Fibroblast of lung (primary cell): ENCODE measurements around the gene WWC1. TPM values are rescaled to one million over a fixed set of nuclear protein-coding genes. Genes with fewer than 3 reads are reported as not detected.

Experiments used
- DNase-seq, 2 donors: peaks; one replicate each; pipeline versions ENCODE4 v3.0.0 to v3.0.0-alpha.2; 2010; ENCODE audit warnings: low read depth in 2 of 2
- H2AFZ ChIP-seq: 2 replicates; pipeline ENCODE4 v1.5.1; 2012; ENCODE audit warnings: low read length, control low read depth, inconsistent platforms
- H3K27ac ChIP-seq: 2 replicates; pipeline ENCODE4 v1.5.1; 2011; ENCODE audit warnings: low read length, control low read depth; ENCODE audit not compliant: insufficient read depth
- H3K27me3 ChIP-seq: 2 replicates; pipeline ENCODE4 v1.5.1; 2011; ENCODE audit warnings: mild to moderate bottlenecking, low read length; ENCODE audit not compliant: control insufficient read depth, insufficient read depth
- H3K36me3 ChIP-seq: 2 replicates; pipeline ENCODE4 v1.5.1; 2011; ENCODE audit warnings: low read length; ENCODE audit not compliant: control insufficient read depth, insufficient read depth
- H3K4me1 ChIP-seq: 2 replicates; pipeline ENCODE4 v1.5.1; 2011; ENCODE audit warnings: low read length; ENCODE audit not compliant: control insufficient read depth, insufficient read depth; ENCODE audit errors: extremely low read depth
- H3K4me2 ChIP-seq: 2 replicates; pipeline ENCODE4 v1.5.1; 2011; ENCODE audit warnings: low read length, control low read depth; ENCODE audit not compliant: insufficient read depth; ENCODE audit errors: extremely low read depth
- H3K4me3 ChIP-seq, 4 experiments: fragments of 200-600 bp in 1 of 4; sonication (generic) in 1 of 4; replicated peaks in 1 of 4; 2 replicates each; pipeline ENCODE4 v1.5.1; 2011 to 2016; ENCODE audit warnings: low read length in 4 of 4, low read depth in 3 of 4, mild to moderate bottlenecking in 3 of 4, control low read depth in 2 of 4, inconsistent platforms in 1 of 4, mixed read lengths in 1 of 4; ENCODE audit not compliant: insufficient read depth in 1 of 4; ENCODE audit errors: control extremely low read depth in 1 of 4
- H3K79me2 ChIP-seq: 2 replicates; pipeline ENCODE4 v1.5.1; 2012; ENCODE audit warnings: mild to moderate bottlenecking, low read length, inconsistent platforms; ENCODE audit not compliant: control insufficient read depth, insufficient read depth
- H3K9ac ChIP-seq: 2 replicates; pipeline ENCODE4 v1.5.1; 2011; ENCODE audit warnings: mild to moderate bottlenecking, low read length, control low read depth; ENCODE audit not compliant: insufficient read depth
- H3K9me3 ChIP-seq: 2 replicates; pipeline ENCODE4 v1.5.1; 2012; ENCODE audit warnings: low read depth, low read length; ENCODE audit not compliant: control insufficient read depth, insufficient read depth
- H4K20me1 ChIP-seq: 2 replicates; pipeline ENCODE4 v1.5.1; 2011; ENCODE audit warnings: low read length; ENCODE audit not compliant: control insufficient read depth, insufficient read depth; ENCODE audit errors: extremely low read depth
- EZH2 ChIP-seq: IDR thresholded peaks from 2 replicates; pipeline ENCODE4 v1.5.1; 2012; ENCODE audit warnings: low read length, control low read depth, mild to moderate bottlenecking; ENCODE audit errors: missing control alignments
- polyA plus RNA-seq, 2 donors: library from polyadenylated mRNA; depleted of rRNA in 1 of 2; stranded (reverse) in 1 of 2; unstranded in 1 of 2; fragments of >200 nt; gene quantifications; 2 replicates each; pipeline ENCODE4 v1.2.1, GENCODE V29; 2011 to 2012; ENCODE audit warnings: missing spikeins in 1 of 2
- total RNA-seq: library from RNA; depleted of rRNA; stranded (reverse); fragments of >200 nt; gene quantifications from 2 replicates; pipeline ENCODE4 v1.2.1, GENCODE V29; 2014
- TF ChIP-seq, protein P1 (sequence below), 2 donors: IDR thresholded peaks in 1 of 2; conservative IDR thresholded peaks in 1 of 2; 1 replicate in 1 of 2; 2 replicates in 1 of 2; pipeline ENCODE4 v1.5.1; 2011 to 2012; ENCODE audit warnings: low read length in 2 of 2, control low read depth in 1 of 2, inconsistent platforms in 1 of 2, low read depth in 1 of 2, mild to moderate bottlenecking in 1 of 2

WWC1 gene
- total and polyA plus RNA-seq, 2 donors (not counting 1 experiment from before 2014, with no cell fraction given): 2.5 to 3.2 TPM

DNA sequence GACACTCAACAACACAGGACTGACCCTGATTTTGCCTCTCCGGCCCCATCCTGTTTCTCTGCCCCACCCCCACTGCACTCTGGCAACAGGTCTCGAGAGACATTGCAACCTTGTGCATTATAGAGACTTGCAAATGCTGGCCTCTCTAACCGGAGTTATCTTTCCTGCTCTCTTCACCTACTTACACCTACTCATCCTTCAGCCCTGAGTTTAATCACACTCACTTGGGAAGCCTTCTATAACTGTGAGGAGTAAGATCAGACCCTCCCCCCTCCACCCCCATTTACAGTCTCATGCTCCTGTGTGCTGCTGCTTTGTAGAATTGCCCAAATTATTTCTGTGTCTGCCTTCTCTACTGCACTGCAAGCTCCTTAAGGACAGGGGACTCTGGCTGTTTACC lies 42.8 kb downstream of the WWC1 start:
- no peaks in the 10 kb centered on the region for H3K27me3 ChIP-seq
- no peaks in the 10 kb centered on the region for H3K36me3 ChIP-seq
- no peaks in the 10 kb centered on the region for H3K9me3 ChIP-seq
- H3K4me1 ChIP-seq: no peaks in the 10 kb centered on the region
- H3K4me2 ChIP-seq: no peak overlapping the region
- no peaks in the 10 kb centered on the region for H4K20me1 ChIP-seq
- H2AFZ ChIP-seq: no peak overlapping the region
- no peak overlapping the region for H3K27ac ChIP-seq
- H3K4me3 ChIP-seq: no peak overlapping the region
- DNase-seq: no peak
- H3K9ac ChIP-seq: no peak overlapping the region
- no peaks in the 10 kb centered on the region for H3K79me2 ChIP-seq
- TF ChIP-seq, protein P1, sequence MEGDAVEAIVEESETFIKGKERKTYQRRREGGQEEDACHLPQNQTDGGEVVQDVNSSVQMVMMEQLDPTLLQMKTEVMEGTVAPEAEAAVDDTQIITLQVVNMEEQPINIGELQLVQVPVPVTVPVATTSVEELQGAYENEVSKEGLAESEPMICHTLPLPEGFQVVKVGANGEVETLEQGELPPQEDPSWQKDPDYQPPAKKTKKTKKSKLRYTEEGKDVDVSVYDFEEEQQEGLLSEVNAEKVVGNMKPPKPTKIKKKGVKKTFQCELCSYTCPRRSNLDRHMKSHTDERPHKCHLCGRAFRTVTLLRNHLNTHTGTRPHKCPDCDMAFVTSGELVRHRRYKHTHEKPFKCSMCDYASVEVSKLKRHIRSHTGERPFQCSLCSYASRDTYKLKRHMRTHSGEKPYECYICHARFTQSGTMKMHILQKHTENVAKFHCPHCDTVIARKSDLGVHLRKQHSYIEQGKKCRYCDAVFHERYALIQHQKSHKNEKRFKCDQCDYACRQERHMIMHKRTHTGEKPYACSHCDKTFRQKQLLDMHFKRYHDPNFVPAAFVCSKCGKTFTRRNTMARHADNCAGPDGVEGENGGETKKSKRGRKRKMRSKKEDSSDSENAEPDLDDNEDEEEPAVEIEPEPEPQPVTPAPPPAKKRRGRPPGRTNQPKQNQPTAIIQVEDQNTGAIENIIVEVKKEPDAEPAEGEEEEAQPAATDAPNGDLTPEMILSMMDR (conservative IDR thresholded peaks at IDR 0.05 in 1 of 2, IDR thresholded peaks at IDR 0.05 in 1 of 2; ENCODE audit: low read depth in 1 of 2, low read length in 2 of 2): no peak
- no peak for TF ChIP-seq EZH2

DNA sequence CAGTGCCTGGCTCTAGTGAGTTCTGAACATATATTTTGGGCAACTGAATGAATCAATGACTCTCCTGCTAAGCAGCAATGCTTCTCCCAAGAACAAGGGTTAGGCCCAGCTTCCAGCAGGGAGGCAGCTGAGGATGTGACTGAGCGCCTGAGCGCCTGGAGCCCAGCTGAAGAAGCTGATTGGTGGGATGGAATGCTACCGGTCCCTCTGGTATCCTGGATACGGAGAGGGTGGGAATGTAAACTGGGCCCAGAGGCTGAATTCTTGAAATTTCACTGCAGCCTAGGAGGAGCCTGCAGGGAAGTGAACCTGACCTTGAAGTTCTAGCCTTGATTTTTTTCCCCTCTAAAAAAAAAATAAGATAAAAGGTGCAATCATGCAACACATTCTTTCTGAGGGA lies 43.2 kb downstream of the WWC1 start:
- Histone ChIP-seq H2AFZ (no peak overlapping the region), H3K27ac (no peak overlapping the region), H3K9ac (no peak overlapping the region), H4K20me1 (no peaks in the 10 kb centered on the region), H3K4me2 (no peak overlapping the region), H3K4me1 (no peaks in the 10 kb centered on the region), H3K9me3 (no peaks in the 10 kb centered on the region), H3K4me3 (no peak overlapping the region), H3K27me3 (no peaks in the 10 kb centered on the region), H3K79me2 (no peaks in the 10 kb centered on the region), H3K36me3 (no peaks in the 10 kb centered on the region)
- TF ChIP-seq EZH2: no peak
- TF ChIP-seq, protein P1 (conservative IDR thresholded peaks at IDR 0.05 in 1 of 2, IDR thresholded peaks at IDR 0.05 in 1 of 2; ENCODE audit: low read depth in 1 of 2, low read length in 2 of 2): no peak
- DNase-seq: peak; percentile 27 to 84

DNA sequence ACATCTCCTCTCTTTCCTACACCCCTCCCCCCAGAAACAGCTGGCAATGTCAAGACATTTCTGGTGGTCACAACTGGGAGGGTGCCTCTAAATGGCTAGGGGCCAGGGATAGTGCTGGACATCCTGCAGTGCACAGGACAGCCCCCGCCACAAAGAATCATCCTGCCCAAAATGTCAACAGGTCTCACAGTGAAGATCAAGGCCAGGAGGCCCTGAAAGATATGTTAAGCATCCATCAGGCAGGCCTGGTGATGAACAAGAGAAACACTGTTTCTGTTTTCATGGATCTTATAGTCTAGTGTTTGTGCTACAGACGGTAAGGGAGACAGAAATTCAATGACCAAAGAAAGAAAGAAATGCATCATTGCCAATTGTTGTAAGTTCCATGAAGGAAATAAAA lies 45.9 kb downstream of the WWC1 start:
- DNase-seq: no peak

More for the DNA sequence above, 45.9 kb downstream of the WWC1 start:
- Histone ChIP-seq H3K27ac (no peak overlapping the region), H3K9ac (no peak overlapping the region), H3K4me2 (no peak overlapping the region), H2AFZ (no peak overlapping the region), H3K36me3 (no peaks in the 10 kb centered on the region), H3K79me2 (no peaks in the 10 kb centered on the region), H3K27me3 (no peaks in the 10 kb centered on the region), H4K20me1 (no peaks in the 10 kb centered on the region), H3K9me3 (no peaks in the 10 kb centered on the region), H3K4me3 (no peak overlapping the region), H3K4me1 (no peaks in the 10 kb centered on the region)
- no peak for TF ChIP-seq EZH2
- TF ChIP-seq, protein P1 (conservative IDR thresholded peaks at IDR 0.05 in 1 of 2, IDR thresholded peaks at IDR 0.05 in 1 of 2; ENCODE audit: low read depth in 1 of 2, low read length in 2 of 2): no peak
